ENCODE measurements around the gene BBS2. TPM values are rescaled to one million over a fixed set of nuclear protein-coding genes. Genes with fewer than 3 reads are reported as not detected.

Gene BBS2
- total and polyA plus RNA-seq, 2 of the 13 experiments (the other 11 are each of a cell fraction or from before 2014, with no cell fraction given), result 59.7 to 68.3 TPM

GRCh38 chr16:56513972-56514371 lies 5.9 kb downstream of the BBS2 start (continued):
- TF ChIP-seq BRD4 (CRISPR knock-in tag; IDR thresholded peaks at IDR 0.05) (no peak), MIXL1 (CRISPR knock-in tag; IDR thresholded peaks at IDR 0.05) (0 out of 2 replicates have a peak, but pooled peaks have one; percentile 25), XRCC5 (optimal IDR thresholded peaks at IDR 0.05; ENCODE audit: low read length) (no peak), SAP130 (CRISPR knock-in tag; IDR thresholded peaks at IDR 0.05; ENCODE audit: low read depth) (peak; percentile 36)
- TF ChIP-seq, protein P1, sequence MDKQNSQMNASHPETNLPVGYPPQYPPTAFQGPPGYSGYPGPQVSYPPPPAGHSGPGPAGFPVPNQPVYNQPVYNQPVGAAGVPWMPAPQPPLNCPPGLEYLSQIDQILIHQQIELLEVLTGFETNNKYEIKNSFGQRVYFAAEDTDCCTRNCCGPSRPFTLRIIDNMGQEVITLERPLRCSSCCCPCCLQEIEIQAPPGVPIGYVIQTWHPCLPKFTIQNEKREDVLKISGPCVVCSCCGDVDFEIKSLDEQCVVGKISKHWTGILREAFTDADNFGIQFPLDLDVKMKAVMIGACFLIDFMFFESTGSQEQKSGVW (CRISPR knock-in tag; IDR thresholded peaks at IDR 0.05; ENCODE audit: borderline replicate concordance), result no peak
- TF ChIP-seq, protein P2, sequence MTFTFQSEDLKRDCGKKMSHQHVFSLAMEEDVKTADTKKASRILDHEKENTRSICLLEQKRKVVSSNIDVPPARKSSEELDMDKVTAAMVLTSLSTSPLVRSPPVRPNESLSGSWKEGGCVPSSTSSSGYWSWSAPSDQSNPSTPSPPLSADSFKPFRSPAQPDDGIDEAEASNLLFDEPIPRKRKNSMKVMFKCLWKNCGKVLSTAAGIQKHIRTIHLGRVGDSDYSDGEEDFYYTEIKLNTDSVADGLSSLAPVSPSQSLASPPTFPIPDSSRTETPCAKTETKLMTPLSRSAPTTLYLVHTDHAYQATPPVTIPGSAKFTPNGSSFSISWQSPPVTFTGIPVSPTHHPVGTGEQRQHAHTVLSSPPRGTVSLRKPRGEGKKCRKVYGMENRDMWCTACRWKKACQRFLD (CRISPR knock-in tag; IDR thresholded peaks at IDR 0.05; ENCODE audit: borderline replicate concordance), result no peak

DNA sequence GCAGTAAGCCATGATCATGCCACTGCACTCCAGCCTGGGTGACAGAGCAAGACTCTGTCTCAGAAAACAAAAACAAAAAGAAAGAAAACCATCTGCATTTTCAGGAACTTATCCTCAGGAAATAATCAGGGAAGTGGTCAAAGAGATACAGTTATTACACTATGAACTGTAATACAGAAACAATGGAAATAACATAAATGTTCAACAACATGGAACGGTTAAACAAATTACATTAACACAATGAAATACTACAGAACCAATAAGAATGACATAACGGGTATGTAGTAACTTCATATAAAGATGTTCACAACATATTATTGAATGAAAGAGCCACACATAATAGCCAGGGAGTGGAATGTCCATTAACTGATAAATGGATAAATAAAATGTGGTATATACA lies 6.7 kb downstream of the BBS2 start:
- CTCF ChIA-PET (ENCODE audit: low intra/inter-chr PET ratio, low total read pairs), result interaction anchor here (0.7 to 4.2 kb wide), 4 partner anchors 20 to 189 kb away, joined by 3 to 21 read pairs (median 12); no protein-coding TSS in a partner anchor
- TF ChIP-seq SIN3A (IDR thresholded peaks at IDR 0.05; ENCODE audit: borderline replicate concordance, low read depth, low read length) (no peak), ZKSCAN8 (CRISPR knock-in tag; IDR thresholded peaks at IDR 0.05; ENCODE audit: borderline replicate concordance) (no peak), ZNF446 (CRISPR knock-in tag; IDR thresholded peaks at IDR 0.05) (no peak), ZNF691 (CRISPR knock-in tag; IDR thresholded peaks at IDR 0.05; ENCODE audit: borderline replicate concordance, low read depth) (no peak), CSRNP1 (CRISPR knock-in tag; IDR thresholded peaks at IDR 0.05) (no peak), ZNF263 (CRISPR knock-in tag; IDR thresholded peaks at IDR 0.05) (no peak), STAT5B (CRISPR knock-in tag; IDR thresholded peaks at IDR 0.05) (no peak), ZNF720 (CRISPR knock-in tag; IDR thresholded peaks at IDR 0.05) (no peak), ZNF552 (CRISPR knock-in tag; IDR thresholded peaks at IDR 0.05; ENCODE audit: borderline replicate concordance) (no peak)
- TF ChIP-seq, protein P3, sequence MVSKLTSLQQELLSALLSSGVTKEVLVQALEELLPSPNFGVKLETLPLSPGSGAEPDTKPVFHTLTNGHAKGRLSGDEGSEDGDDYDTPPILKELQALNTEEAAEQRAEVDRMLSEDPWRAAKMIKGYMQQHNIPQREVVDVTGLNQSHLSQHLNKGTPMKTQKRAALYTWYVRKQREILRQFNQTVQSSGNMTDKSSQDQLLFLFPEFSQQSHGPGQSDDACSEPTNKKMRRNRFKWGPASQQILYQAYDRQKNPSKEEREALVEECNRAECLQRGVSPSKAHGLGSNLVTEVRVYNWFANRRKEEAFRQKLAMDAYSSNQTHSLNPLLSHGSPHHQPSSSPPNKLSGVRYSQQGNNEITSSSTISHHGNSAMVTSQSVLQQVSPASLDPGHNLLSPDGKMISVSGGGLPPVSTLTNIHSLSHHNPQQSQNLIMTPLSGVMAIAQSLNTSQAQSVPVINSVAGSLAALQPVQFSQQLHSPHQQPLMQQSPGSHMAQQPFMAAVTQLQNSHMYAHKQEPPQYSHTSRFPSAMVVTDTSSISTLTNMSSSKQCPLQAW (CRISPR knock-in tag; IDR thresholded peaks at IDR 0.05), result no peak
- TF ChIP-seq, protein P4, sequence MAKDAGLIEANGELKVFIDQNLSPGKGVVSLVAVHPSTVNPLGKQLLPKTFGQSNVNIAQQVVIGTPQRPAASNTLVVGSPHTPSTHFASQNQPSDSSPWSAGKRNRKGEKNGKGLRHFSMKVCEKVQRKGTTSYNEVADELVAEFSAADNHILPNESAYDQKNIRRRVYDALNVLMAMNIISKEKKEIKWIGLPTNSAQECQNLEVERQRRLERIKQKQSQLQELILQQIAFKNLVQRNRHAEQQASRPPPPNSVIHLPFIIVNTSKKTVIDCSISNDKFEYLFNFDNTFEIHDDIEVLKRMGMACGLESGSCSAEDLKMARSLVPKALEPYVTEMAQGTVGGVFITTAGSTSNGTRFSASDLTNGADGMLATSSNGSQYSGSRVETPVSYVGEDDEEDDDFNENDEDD (CRISPR knock-in tag; IDR thresholded peaks at IDR 0.05; ENCODE audit: borderline replicate concordance), result no peak

More for the DNA sequence above, 6.7 kb downstream of the BBS2 start:
- H3K9ac ChIP-seq (ENCODE audit: insufficient read depth, low read depth, low read length), result no peak overlapping the region
- H3K27me3 ChIP-seq (ENCODE audit: control insufficient read depth in 1 of 2, insufficient read depth in 2 of 2, low read length in 2 of 2), result no peaks in the 10 kb centered on the region
- 98% methylated on average over 2 of the region's 2 CpGs for WGBS (ENCODE audit: low lambda C conversion rate)
- POLR2A ChIA-PET, result no interaction called here
- H3K4me2 ChIP-seq (ENCODE audit: low read depth, low read length), result no peak overlapping the region
- no peak overlapping the region for H3K27ac ChIP-seq (ENCODE audit: extremely low read length, insufficient read depth, low read length)
- H3K79me2 ChIP-seq (ENCODE audit: insufficient read depth, low read length), result no peaks in the 10 kb centered on the region
- FAIRE-seq (no peak), ATAC-seq (no peak), DNase-seq (ENCODE audit: low spot score) (no peak)
- intact Hi-C loops (cut with micrococcal nuclease; ENCODE audit: unreplicated experiment) (no loop called here), in situ Hi-C loops (cut with HindIII; ENCODE audit: extremely low pct_ligation_motif_present, low pct_unique_long_range_greater_than_20kb) (loop anchor here (10.0 kb wide), 1 partner anchor 192 kb away; no protein-coding TSS in a partner anchor)
- H3K9me3 ChIP-seq (ENCODE audit: low read length), result no peaks in the 10 kb centered on the region
- peaks cover 10% of the 10 kb centered on the region for H3K4me1 ChIP-seq (ENCODE audit: insufficient read depth, low read length)
- H4K20me1 ChIP-seq (ENCODE audit: insufficient read depth, low read length), result no peaks in the 10 kb centered on the region
- no TSS peak for BruUV-seq (replicated peaks)
- no peak overlapping the region for H3K4me3 ChIP-seq (replicated peaks in 1 of 3; ENCODE audit: insufficient read depth in 1 of 3, low read depth in 2 of 3, low read length in 3 of 3)
- H3K36me3 ChIP-seq (replicated peaks in 1 of 2; ENCODE audit: control insufficient read depth in 1 of 2, insufficient read depth in 2 of 2, low read length in 2 of 2), result peaks cover 5 to 27% of the 10 kb centered on the region in 2 experiments; a peak in 4 of 5 replicates
- no peak overlapping the region for H2AFZ ChIP-seq (ENCODE audit: low read length)

Data from HepG2 (cell line).